B cell (primary cell): ENCODE measurements around the gene SPPL3. TPM values are rescaled to one million over a fixed set of nuclear protein-coding genes. Genes with fewer than 3 reads are reported as not detected.

Source experiments
- ATAC-seq: fragments of 200-7000 bp; cut with Tn5 transposase; one replicate; pipeline ENCODE4 v1.10.0; 2021; ENCODE audit warnings: low read depth, mild to moderate bottlenecking, moderate number of reproducible peaks, moderate library complexity
- CTCF ChIA-PET: fragments of 350-600 bp; sonication (Branson Sonifier 250); formaldehyde crosslinking; loops from one replicate; lab custom pipeline; 2021; ENCODE audit warnings: antibody characterized with exemption, inconsistent platforms; lab: Charles Lee
- POLR2A ChIA-PET: fragments of 350-600 bp; sonication (Branson Sonifier 250); formaldehyde crosslinking; loops from one replicate; lab custom pipeline; 2021; ENCODE audit warnings: antibody characterized with exemption; lab: Charles Lee
- DNase-seq: peaks from one replicate; pipeline ENCODE4 v3.0.0; 2013
- H2AFZ ChIP-seq: 2 replicates; pipeline ENCODE4 v1.6.1; 2012; ENCODE audit warnings: mild to moderate bottlenecking, low read depth, low read length; ENCODE audit not compliant: insufficient read depth, poor library complexity, severe bottlenecking
- H3K27ac ChIP-seq, 2 donors: 1 replicate in 1 of 2; 2 replicates in 1 of 2; pipeline ENCODE4 v1.5.1; 2012 to 2013; ENCODE audit warnings: low read length in 2 of 2, mild to moderate bottlenecking in 2 of 2, moderate library complexity in 1 of 2
- H3K27me3 ChIP-seq, 4 experiments: fragments of 200-600 bp in 1 of 4; sonication (generic) in 1 of 4; replicated peaks in 1 of 4; 1 replicate in 2 of 4; 2 replicates in 2 of 4; pipeline versions ENCODE4 v1.6.1 to v1.7.0; 2013 to 2016; ENCODE audit warnings: low read length in 3 of 4, mild to moderate bottlenecking in 2 of 4, mixed read lengths in 1 of 4, moderate library complexity in 1 of 4; ENCODE audit not compliant: insufficient read depth in 4 of 4, control insufficient read depth in 3 of 4; ENCODE audit errors: control extremely low read depth in 1 of 4
- H3K36me3 ChIP-seq, 2 experiments: replicated peaks in 1 of 2; 1 replicate in 1 of 2; 2 replicates in 1 of 2; pipeline versions ENCODE4 v1.6.1 to v1.7.1; 2013; ENCODE audit warnings: low read length in 1 of 2; ENCODE audit not compliant: insufficient read depth in 2 of 2, control insufficient read depth in 1 of 2; ENCODE audit errors: control extremely low read depth in 1 of 2, extremely low read depth in 1 of 2
- H3K4me1 ChIP-seq, 2 donors: fragments of 200-600 bp in 1 of 2; sonication (generic) in 1 of 2; 1 replicate in 1 of 2; 2 replicates in 1 of 2; pipeline versions ENCODE4 v1.5.1 to v1.6.1; 2013 to 2017; ENCODE audit warnings: low read length in 2 of 2; ENCODE audit not compliant: control insufficient read depth in 2 of 2, insufficient read depth in 2 of 2
- H3K4me2 ChIP-seq: replicated peaks from 2 replicates; pipeline ENCODE3; 2012; ENCODE audit warnings: mild to moderate bottlenecking, low read depth, low read length; ENCODE audit not compliant: poor library complexity, severe bottlenecking
- H3K4me3 ChIP-seq, 5 experiments: fragments of 200-600 bp in 1 of 5; sonication (generic) in 1 of 5; 1 replicate in 3 of 5; 2 replicates in 2 of 5; pipeline versions ENCODE4 v1.5.1 to v1.7.0; 2011 to 2016; ENCODE audit warnings: low read length in 4 of 5, mild to moderate bottlenecking in 4 of 5, low read depth in 2 of 5, control low read depth in 1 of 5, moderate library complexity in 1 of 5; ENCODE audit not compliant: insufficient read depth in 1 of 5; ENCODE audit errors: control extremely low read depth in 1 of 5, extremely low read depth in 1 of 5
- H3K79me2 ChIP-seq: fragments of 200-600 bp; sonication (generic); one replicate; pipeline ENCODE4 v1.6.0; 2016; ENCODE audit warnings: low read length; ENCODE audit not compliant: control insufficient read depth, insufficient read depth
- H3K9ac ChIP-seq: fragments of 200-600 bp; sonication (generic); 2 replicates; pipeline ENCODE4 v1.6.1; 2017; ENCODE audit warnings: mild to moderate bottlenecking, low read length, moderate library complexity
- H3K9me3 ChIP-seq, 3 donors: one replicate each; pipeline versions ENCODE4 v1.6.1 to v1.7.1; 2013; ENCODE audit warnings: low read length in 2 of 3; ENCODE audit not compliant: control insufficient read depth in 2 of 3, insufficient read depth in 1 of 3; ENCODE audit errors: control extremely low read depth in 1 of 3
- H4K20me1 ChIP-seq: 2 replicates; pipeline ENCODE4 v1.6.0; 2012; ENCODE audit warnings: mild to moderate bottlenecking, low read length; ENCODE audit not compliant: insufficient read depth, control insufficient read depth, poor library complexity, severe bottlenecking
- H3K27ac Mint-ChIP-seq: one replicate; pipeline ENCODE4 v1.8.0; 2021; ENCODE audit warnings: mixed read lengths
- H3K27me3 Mint-ChIP-seq: one replicate; pipeline ENCODE4 v1.8.0; 2021; ENCODE audit warnings: mixed read lengths
- H3K4me1 Mint-ChIP-seq: one replicate; pipeline ENCODE4 v1.8.0; 2021; ENCODE audit warnings: mixed read lengths
- H3K4me3 Mint-ChIP-seq: one replicate; pipeline ENCODE4 v1.8.0; 2021; ENCODE audit warnings: mixed read lengths
- H3K9me3 Mint-ChIP-seq: one replicate; pipeline ENCODE4 v1.8.0; 2022; ENCODE audit warnings: mixed read lengths; ENCODE audit not compliant: insufficient read depth
- CTCF ChIP-seq: fragments of 200-600 bp; IDR thresholded peaks from one replicate; pipeline ENCODE4 v1.8.0; 2022; ENCODE audit warnings: antibody characterized with exemption, mild to moderate bottlenecking
- EZH2 ChIP-seq: IDR thresholded peaks from 2 replicates; pipeline ENCODE4 v1.6.1; 2012; ENCODE audit warnings: borderline replicate concordance, low read depth, mild to moderate bottlenecking, moderate library complexity, low read length; ENCODE audit not compliant: insufficient read depth, poor library complexity, severe bottlenecking
- WGBS: methylation state at CpG from one replicate; pipeline ENCODE4 v1.1.5; 2013; ENCODE audit warnings: missing lambda C conversion rate; ENCODE audit not compliant: insufficient coverage; 5-methylcytosine and 5-hydroxymethylcytosine counted together
- intact Hi-C: fragments of 100-400 bp; cut with micrococcal nuclease; formaldehyde crosslinking; loops from one replicate; pipeline ENCODE4 v1.10.0; 2022
- polyA plus RNA-seq: library from polyadenylated mRNA; depleted of rRNA; stranded (reverse); fragments of >200 nt; gene quantifications from 2 replicates; pipeline ENCODE4 v1.2.3, GENCODE V29; 2012
- total RNA-seq, 2 donors: library from RNA; stranded (reverse); fragments of 120-200 nt in 1 of 2; gene quantifications; 1 replicate in 1 of 2; 2 replicates in 1 of 2; pipeline versions ENCODE4 v1.2.3 to v1.2.4, GENCODE V29; 2013 to 2022

Gene SPPL3
- total and polyA plus RNA-seq, 2 donors (not counting 1 experiment from before 2014, with no cell fraction given), result 12.3 to 43.6 TPM

- TF ChIP-seq EZH2 (no peak), CTCF (no peak)
- ChIA-PET CTCF (no interaction called here), POLR2A (no interaction called here)
- ATAC-seq (no peak), DNase-seq (no peak)
- no peaks in the 10 kb centered on the region for H3K9me3 Mint-ChIP-seq
- Histone ChIP-seq H3K4me1 (peaks cover 12 to 13% of the 10 kb centered on the region in 2 donors), H3K79me2 (peaks cover 61% of the 10 kb centered on the region), H3K9me3 (no peaks in the 10 kb centered on the region), H3K27ac (no peak overlapping the region), H3K9ac (no peak overlapping the region), H3K27me3 (no peaks in the 10 kb centered on the region), H4K20me1 (peaks cover 39% of the 10 kb centered on the region), H2AFZ (no peak overlapping the region), H3K4me2 (no peak overlapping the region), H3K4me3 (no peak overlapping the region), H3K36me3 (peaks cover 4 to 6% of the 10 kb centered on the region in 2 experiments)
- intact Hi-C loops, result no loop called here
- no peak overlapping the region for H3K4me3 Mint-ChIP-seq
- H3K27ac Mint-ChIP-seq, result no peak overlapping the region
- no peaks in the 10 kb centered on the region for H3K27me3 Mint-ChIP-seq
- peaks cover 29% of the 10 kb centered on the region for H3K4me1 Mint-ChIP-seq
Measured at GRCh38 chr12:120804428-120804827, 99.7 kb downstream of the SPPL3 start.

- POLR2A ChIA-PET, result no interaction called here
- WGBS, result 92% methylated on average over 1 of the region's 2 CpGs
- peaks cover 46% of the 10 kb centered on the region for H4K20me1 ChIP-seq
- intact Hi-C loops, result no loop called here
- no peak for TF ChIP-seq EZH2
- no peak for TF ChIP-seq CTCF
- peaks cover 0 to 8% (median 2%) of the 10 kb centered on the region in 3 donors for H3K9me3 ChIP-seq
- H3K4me2 ChIP-seq, result no peak overlapping the region
- CTCF ChIA-PET, result interaction anchor here (0.7 kb wide), 1 partner anchor 16 kb away, joined by 3 read pairs; no protein-coding TSS in a partner anchor
- no peak overlapping the region for H3K4me3 ChIP-seq
- H3K4me1 ChIP-seq, result peaks cover 29 to 30% of the 10 kb centered on the region in 2 donors
- H3K9me3 Mint-ChIP-seq, result peaks cover 3% of the 10 kb centered on the region
- H3K27me3 Mint-ChIP-seq, result no peaks in the 10 kb centered on the region
- peaks cover 4% of the 10 kb centered on the region in 2 experiments for H3K36me3 ChIP-seq
- H3K79me2 ChIP-seq, result peaks cover 58% of the 10 kb centered on the region
- DNase-seq, result no peak
- H3K9ac ChIP-seq, result no peak overlapping the region
- H3K27ac ChIP-seq, result no peak overlapping the region
- H2AFZ ChIP-seq, result no peak overlapping the region
- peaks cover 53% of the 10 kb centered on the region for H3K4me1 Mint-ChIP-seq
- ATAC-seq, result no peak
- no peaks in the 10 kb centered on the region for H3K27me3 ChIP-seq
- H3K4me3 Mint-ChIP-seq, result no peak overlapping the region
- H3K27ac Mint-ChIP-seq, result no peak overlapping the region
Measured at GRCh38 chr12:120801146-120801545, 103.0 kb downstream of the SPPL3 start.
